Tibial artery (tissue), 4 donors: ENCODE data around the gene PTPRD.
A peak's percentile ranks its signal among the peaks of the same experiment; 100 is the strongest.

Source experiments
- DNase-seq, 2 donors: peaks; one replicate each; pipeline ENCODE4 v3.0.0-alpha.2; 2019
- H3K27ac ChIP-seq, 2 donors: fragments of 200-600 bp; sonication (generic) in 1 of 2; 1 replicate in 1 of 2; 2 replicates in 1 of 2; pipeline ENCODE4 v1.5.1; 2018 to 2019; ENCODE audit warnings: mild to moderate bottlenecking in 1 of 2
- H3K27me3 ChIP-seq, 2 donors: fragments of 200-600 bp; sonication (generic) in 1 of 2; one replicate each; pipeline versions ENCODE4 v1.5.1 to v1.6.0; 2016 to 2019
- H3K36me3 ChIP-seq, 3 donors: fragments of 200-600 bp; sonication (generic) in 2 of 3; one replicate each; pipeline ENCODE4 v1.5.1; 2016 to 2019; ENCODE audit warnings: mild to moderate bottlenecking in 2 of 3
- H3K4me1 ChIP-seq, 4 donors: fragments of 200-600 bp; sonication (generic) in 2 of 4; 1 replicate in 3 of 4; 2 replicates in 1 of 4; pipeline ENCODE4 v1.5.1; 2016 to 2019
- H3K4me3 ChIP-seq, 2 donors: fragments of 200-600 bp; sonication (generic) in 1 of 2; 1 replicate in 1 of 2; 2 replicates in 1 of 2; pipeline ENCODE4 v1.5.1; 2018 to 2019; ENCODE audit warnings: mild to moderate bottlenecking in 2 of 2
- H3K9me3 ChIP-seq, 3 donors: fragments of 200-600 bp; sonication (generic) in 1 of 3; one replicate each; pipeline ENCODE4 v1.5.1; 2016 to 2019
- CTCF ChIP-seq, 2 experiments: fragments of 200-600 bp in 1 of 2; fragments of 450-650 bp in 1 of 2; IDR thresholded peaks; one replicate each; pipeline ENCODE4 v1.5.1; 2017 to 2019; ENCODE audit warnings: antibody characterized with exemption in 2 of 2, mild to moderate bottlenecking in 1 of 2, moderate library complexity in 1 of 2
- intact Hi-C: fragments of 100-400 bp; cut with DNase I; formaldehyde crosslinking; loops from one replicate; pipeline ENCODE4 v1.15.0; 2023; ENCODE audit warnings: low total_unique reads

PTPRD gene

DNA sequence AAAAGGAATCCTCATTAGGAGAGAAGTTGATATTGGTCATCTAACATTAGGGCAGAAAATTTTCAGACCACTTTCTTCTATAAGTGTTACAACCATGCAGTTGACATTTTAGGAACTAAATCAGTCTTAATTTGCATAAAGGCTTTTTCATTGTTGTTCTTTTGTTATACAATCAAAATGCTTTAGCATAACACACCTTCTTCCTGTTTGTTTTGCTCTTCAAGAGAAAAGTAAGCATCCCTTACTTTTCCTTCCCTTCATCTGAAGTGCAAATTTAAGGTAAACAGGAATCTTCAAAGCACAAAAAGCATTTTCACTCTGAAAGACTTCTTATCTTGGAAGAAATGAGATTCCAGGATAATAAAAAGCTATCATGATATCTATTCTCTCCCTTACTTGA, 273.6 kb downstream of the PTPRD start:
- no peak for DNase-seq
- TF ChIP-seq CTCF (IDR thresholded peaks at IDR 0.05) = no peak
- intact Hi-C loops = no loop called here
- Histone ChIP-seq H3K4me3 (no peak overlapping the region), H3K27ac (no peak overlapping the region), H3K36me3 (no peaks in the 10 kb centered on the region), H3K9me3 (no peaks in the 10 kb centered on the region), H3K27me3 (no peaks in the 10 kb centered on the region), H3K4me1 (no peaks in the 10 kb centered on the region)

DNA sequence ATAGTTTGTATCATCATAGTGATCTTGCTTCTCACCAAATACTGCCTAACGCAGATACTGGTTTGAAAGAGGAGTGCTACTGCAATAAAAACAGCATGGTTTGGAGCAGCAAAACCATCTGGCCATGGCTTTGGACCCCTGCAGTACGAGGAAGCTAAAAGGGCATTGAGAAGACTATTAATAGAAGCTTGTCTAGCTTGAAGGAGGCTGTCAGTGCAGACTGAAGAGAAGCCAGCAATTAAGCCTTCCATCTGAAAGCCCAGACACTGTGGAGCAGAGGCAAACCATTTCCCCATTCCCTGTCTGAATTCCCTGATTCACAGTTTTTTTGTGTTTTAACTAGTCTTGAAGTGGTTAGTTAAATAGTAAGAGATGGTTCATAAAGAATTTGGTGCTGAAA, 281.6 kb downstream of the PTPRD start:
- H3K27ac ChIP-seq = no peak overlapping the region
- no peak for TF ChIP-seq CTCF (IDR thresholded peaks at IDR 0.05)
- H3K27me3 ChIP-seq = no peaks in the 10 kb centered on the region
- no peaks in the 10 kb centered on the region for H3K9me3 ChIP-seq
- no peaks in the 10 kb centered on the region for H3K4me1 ChIP-seq
- H3K4me3 ChIP-seq = no peak overlapping the region
- intact Hi-C loops = no loop called here
- DNase-seq = no peak
- no peaks in the 10 kb centered on the region for H3K36me3 ChIP-seq

GRCh38 chr9:10282084-10282483, 330.7 kb downstream of the PTPRD start:
- no peak for TF ChIP-seq CTCF (IDR thresholded peaks at IDR 0.05)
- intact Hi-C loops = no loop called here
- no peak for DNase-seq
- Histone ChIP-seq H3K36me3 (no peaks in the 10 kb centered on the region), H3K4me1 (no peaks in the 10 kb centered on the region), H3K4me3 (no peak overlapping the region), H3K27me3 (no peaks in the 10 kb centered on the region), H3K27ac (no peak overlapping the region), H3K9me3 (no peaks in the 10 kb centered on the region)

- no peak overlapping the region for H3K4me3 ChIP-seq
- DNase-seq = no peak
- H3K9me3 ChIP-seq = no peaks in the 10 kb centered on the region
- no peaks in the 10 kb centered on the region for H3K27me3 ChIP-seq
- no peaks in the 10 kb centered on the region for H3K36me3 ChIP-seq
- peaks cover 0 to 19% (median 2%) of the 10 kb centered on the region in 4 donors for H3K4me1 ChIP-seq
- intact Hi-C loops = no loop called here
- TF ChIP-seq CTCF (IDR thresholded peaks at IDR 0.05) = peak in 1 of 2 experiments; percentile 6
- H3K27ac ChIP-seq = no peak overlapping the region
Measured at GRCh38 chr9:10274988-10275387, 337.8 kb downstream of the PTPRD start.

- H3K27ac ChIP-seq = no peak overlapping the region
- no peaks in the 10 kb centered on the region for H3K9me3 ChIP-seq
- intact Hi-C loops = no loop called here
- TF ChIP-seq CTCF (IDR thresholded peaks at IDR 0.05) = no peak
- no peak for DNase-seq
- H3K27me3 ChIP-seq = no peaks in the 10 kb centered on the region
- H3K4me1 ChIP-seq = peaks cover 0 to 20% (median 2%) of the 10 kb centered on the region in 4 donors
- H3K4me3 ChIP-seq = no peak overlapping the region
- H3K36me3 ChIP-seq = no peaks in the 10 kb centered on the region
Measured at GRCh38 chr9:10274175-10274574, 338.6 kb downstream of the PTPRD start.

- H3K4me1 ChIP-seq = peaks cover 0 to 29% (median 2%) of the 10 kb centered on the region in 4 donors
- intact Hi-C loops = no loop called here
- no peak for TF ChIP-seq CTCF (IDR thresholded peaks at IDR 0.05)
- no peaks in the 10 kb centered on the region for H3K27me3 ChIP-seq
- no peaks in the 10 kb centered on the region for H3K9me3 ChIP-seq
- H3K4me3 ChIP-seq = no peak overlapping the region
- DNase-seq = no peak
- no peaks in the 10 kb centered on the region for H3K36me3 ChIP-seq
- no peak overlapping the region for H3K27ac ChIP-seq
Measured at GRCh38 chr9:10272830-10273229, 340.0 kb downstream of the PTPRD start.
